ENCODE measurements around the gene SORCS2. TPM values are rescaled to one million over a fixed set of nuclear protein-coding genes. Genes with fewer than 3 reads are reported as not detected.

SORCS2 gene
- total and polyA plus RNA-seq, 2 experiments from 2014 or later, result 0.92 to 6.9 TPM

DNA sequence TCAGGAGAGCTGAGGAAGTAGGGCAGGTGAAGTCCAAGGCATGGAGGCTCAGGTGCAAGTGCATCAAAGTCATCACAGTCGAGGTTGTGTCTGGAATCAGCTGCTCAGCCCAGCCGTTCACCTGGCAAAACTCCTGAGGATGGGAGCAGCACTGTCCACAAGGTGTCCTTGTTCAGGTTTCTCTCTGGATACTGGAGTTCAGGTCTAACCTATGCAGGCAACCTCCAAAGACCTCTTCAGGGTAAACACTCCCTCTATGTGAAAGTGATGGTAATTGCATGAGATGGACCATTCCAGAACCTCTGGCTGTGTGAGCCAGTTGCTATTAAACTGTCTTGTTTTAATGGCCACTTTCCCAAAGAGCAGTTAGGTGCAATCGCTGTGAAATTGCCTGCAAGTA, 362.6 kb downstream of the SORCS2 start:
- Histone ChIP-seq H3K27me3 (no peaks in the 10 kb centered on the region), H3K4me1 (ENCODE audit: low read depth) (no peaks in the 10 kb centered on the region), H3K36me3 (no peaks in the 10 kb centered on the region), H3K9me3 (ENCODE audit: low read depth) (no peaks in the 10 kb centered on the region), H3K4me3 (no peak overlapping the region), H3K27ac (no peak overlapping the region)
- TF ChIP-seq, protein P1, sequence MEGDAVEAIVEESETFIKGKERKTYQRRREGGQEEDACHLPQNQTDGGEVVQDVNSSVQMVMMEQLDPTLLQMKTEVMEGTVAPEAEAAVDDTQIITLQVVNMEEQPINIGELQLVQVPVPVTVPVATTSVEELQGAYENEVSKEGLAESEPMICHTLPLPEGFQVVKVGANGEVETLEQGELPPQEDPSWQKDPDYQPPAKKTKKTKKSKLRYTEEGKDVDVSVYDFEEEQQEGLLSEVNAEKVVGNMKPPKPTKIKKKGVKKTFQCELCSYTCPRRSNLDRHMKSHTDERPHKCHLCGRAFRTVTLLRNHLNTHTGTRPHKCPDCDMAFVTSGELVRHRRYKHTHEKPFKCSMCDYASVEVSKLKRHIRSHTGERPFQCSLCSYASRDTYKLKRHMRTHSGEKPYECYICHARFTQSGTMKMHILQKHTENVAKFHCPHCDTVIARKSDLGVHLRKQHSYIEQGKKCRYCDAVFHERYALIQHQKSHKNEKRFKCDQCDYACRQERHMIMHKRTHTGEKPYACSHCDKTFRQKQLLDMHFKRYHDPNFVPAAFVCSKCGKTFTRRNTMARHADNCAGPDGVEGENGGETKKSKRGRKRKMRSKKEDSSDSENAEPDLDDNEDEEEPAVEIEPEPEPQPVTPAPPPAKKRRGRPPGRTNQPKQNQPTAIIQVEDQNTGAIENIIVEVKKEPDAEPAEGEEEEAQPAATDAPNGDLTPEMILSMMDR (IDR thresholded peaks at IDR 0.05; ENCODE audit: low read depth, low read length), result no peak
- DNase-seq (ENCODE audit: low read depth in 1 of 2, low spot score in 1 of 2), result no peak

GRCh38 chr4:7556558-7556957, 364.2 kb downstream of the SORCS2 start:
- Histone ChIP-seq H3K4me1 (ENCODE audit: low read depth) (no peaks in the 10 kb centered on the region), H3K4me3 (no peak overlapping the region), H3K36me3 (no peaks in the 10 kb centered on the region), H3K27ac (no peak overlapping the region), H3K27me3 (no peaks in the 10 kb centered on the region), H3K9me3 (ENCODE audit: low read depth) (no peaks in the 10 kb centered on the region)
- TF ChIP-seq, protein P1 (IDR thresholded peaks at IDR 0.05; ENCODE audit: low read depth, low read length), result no peak
- DNase-seq (ENCODE audit: low read depth in 1 of 2, low spot score in 1 of 2), result no peak

- DNase-seq (ENCODE audit: low read depth in 1 of 2, low spot score in 1 of 2), result peak in 1 of 2 donors; percentile 16
- H3K27me3 ChIP-seq, result no peaks in the 10 kb centered on the region
- no peak overlapping the region for H3K4me3 ChIP-seq
- no peaks in the 10 kb centered on the region for H3K36me3 ChIP-seq
- H3K9me3 ChIP-seq (ENCODE audit: low read depth), result no peaks in the 10 kb centered on the region
- H3K4me1 ChIP-seq (ENCODE audit: low read depth), result no peaks in the 10 kb centered on the region
- H3K27ac ChIP-seq, result no peak overlapping the region
- TF ChIP-seq, protein P1 (IDR thresholded peaks at IDR 0.05; ENCODE audit: low read depth, low read length), result no peak
Observed at GRCh38 chr4:7557456-7557855, 365.1 kb downstream of the SORCS2 start.

GRCh38 chr4:7558436-7558835, 366.1 kb downstream of the SORCS2 start:
- DNase-seq (ENCODE audit: low read depth in 1 of 2, low spot score in 1 of 2), result no peak
- no peak overlapping the region for H3K27ac ChIP-seq
- no peaks in the 10 kb centered on the region for H3K27me3 ChIP-seq
- no peak overlapping the region for H3K4me3 ChIP-seq
- H3K9me3 ChIP-seq (ENCODE audit: low read depth), result no peaks in the 10 kb centered on the region
- TF ChIP-seq, protein P1 (IDR thresholded peaks at IDR 0.05; ENCODE audit: low read depth, low read length), result no peak
- no peaks in the 10 kb centered on the region for H3K4me1 ChIP-seq (ENCODE audit: low read depth)
- H3K36me3 ChIP-seq, result no peaks in the 10 kb centered on the region

DNA sequence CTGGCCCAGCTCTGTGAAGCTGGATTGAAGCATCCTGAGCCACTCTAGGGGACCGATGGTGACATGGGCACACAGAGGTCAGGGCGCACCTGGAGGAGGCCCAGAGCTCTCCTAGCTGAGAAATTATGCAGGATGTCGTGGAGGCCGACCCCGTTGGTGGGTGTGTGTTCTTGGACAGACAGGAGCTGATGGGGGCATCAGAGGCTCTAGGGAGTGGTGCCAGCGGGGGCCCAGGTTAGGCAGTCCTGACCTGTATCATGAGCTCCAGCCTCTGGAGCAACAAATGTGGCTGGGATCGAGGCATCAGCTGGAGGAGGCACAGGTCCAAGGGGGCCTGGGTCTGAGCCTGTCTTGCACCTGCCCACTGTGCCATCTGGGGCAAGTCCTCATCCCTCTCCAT, 367.0 kb downstream of the SORCS2 start:
- H3K4me1 ChIP-seq (ENCODE audit: low read depth), result no peaks in the 10 kb centered on the region
- no peaks in the 10 kb centered on the region for H3K36me3 ChIP-seq
- TF ChIP-seq, protein P1 (IDR thresholded peaks at IDR 0.05; ENCODE audit: low read depth, low read length), result no peak
- H3K27me3 ChIP-seq, result no peaks in the 10 kb centered on the region
- DNase-seq (ENCODE audit: low read depth in 1 of 2, low spot score in 1 of 2), result no peak
- H3K27ac ChIP-seq, result no peak overlapping the region
- H3K9me3 ChIP-seq (ENCODE audit: low read depth), result no peaks in the 10 kb centered on the region
- H3K4me3 ChIP-seq, result no peak overlapping the region

All from cardiac muscle cell (in vitro differentiated cells and primary cell).